OCI-LY1 (cell line): ENCODE results near the gene VPS26B.

Source experiments
- EZH2 ChIP-seq: fragments of 200-600 bp; sonication (generic), shearing (Covaris generic); IDR thresholded peaks from 2 replicates; pipeline ENCODE4 v1.8.0; 2017; ENCODE audit warnings: borderline replicate concordance, mixed run types, mild to moderate bottlenecking, antibody characterized with exemption, low read length, moderate library complexity, mixed read lengths
- TF ChIP-seq, protein P1 (sequence below): fragments of 200-600 bp; sonication (generic), shearing (Covaris generic); IDR thresholded peaks from 2 replicates; pipeline ENCODE4 v1.5.1; 2017; ENCODE audit warnings: mild to moderate bottlenecking, antibody characterized with exemption, low read length, moderate library complexity, mixed read lengths

DNA sequence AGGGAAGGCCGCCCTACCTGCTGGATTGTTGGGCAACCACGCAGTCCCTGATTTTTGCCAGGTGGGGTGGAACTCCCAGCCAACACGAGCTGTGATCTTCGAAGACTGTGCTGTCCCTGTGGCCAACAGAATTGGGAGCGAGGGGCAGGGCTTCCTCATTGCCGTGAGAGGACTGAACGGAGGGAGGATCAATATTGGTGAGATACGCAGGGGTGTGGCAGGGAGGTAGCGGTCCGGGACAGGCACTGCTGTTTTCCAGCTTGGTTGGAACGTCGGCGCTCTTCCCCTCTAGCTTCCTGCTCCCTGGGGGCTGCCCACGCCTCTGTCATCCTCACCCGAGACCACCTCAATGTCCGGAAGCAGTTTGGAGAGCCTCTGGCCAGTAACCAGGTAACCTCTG, 36.5 kb downstream of the VPS26B start:
- TF ChIP-seq, protein P1, sequence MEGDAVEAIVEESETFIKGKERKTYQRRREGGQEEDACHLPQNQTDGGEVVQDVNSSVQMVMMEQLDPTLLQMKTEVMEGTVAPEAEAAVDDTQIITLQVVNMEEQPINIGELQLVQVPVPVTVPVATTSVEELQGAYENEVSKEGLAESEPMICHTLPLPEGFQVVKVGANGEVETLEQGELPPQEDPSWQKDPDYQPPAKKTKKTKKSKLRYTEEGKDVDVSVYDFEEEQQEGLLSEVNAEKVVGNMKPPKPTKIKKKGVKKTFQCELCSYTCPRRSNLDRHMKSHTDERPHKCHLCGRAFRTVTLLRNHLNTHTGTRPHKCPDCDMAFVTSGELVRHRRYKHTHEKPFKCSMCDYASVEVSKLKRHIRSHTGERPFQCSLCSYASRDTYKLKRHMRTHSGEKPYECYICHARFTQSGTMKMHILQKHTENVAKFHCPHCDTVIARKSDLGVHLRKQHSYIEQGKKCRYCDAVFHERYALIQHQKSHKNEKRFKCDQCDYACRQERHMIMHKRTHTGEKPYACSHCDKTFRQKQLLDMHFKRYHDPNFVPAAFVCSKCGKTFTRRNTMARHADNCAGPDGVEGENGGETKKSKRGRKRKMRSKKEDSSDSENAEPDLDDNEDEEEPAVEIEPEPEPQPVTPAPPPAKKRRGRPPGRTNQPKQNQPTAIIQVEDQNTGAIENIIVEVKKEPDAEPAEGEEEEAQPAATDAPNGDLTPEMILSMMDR, result no peak
- no peak for TF ChIP-seq EZH2
